Ovary (tissue), 9 donors: ENCODE data around the gene ZNF282. TPM values are rescaled to one million over a fixed set of nuclear protein-coding genes. Genes with fewer than 3 reads are reported as not detected.
A peak's percentile ranks its signal among the peaks of the same experiment; 100 is the strongest.
"Not testable (repeated sequence)": the region's sequence is repeated elsewhere in the genome, so short reads cannot be mapped to it uniquely, and the experiment has no call there.

Experiments
- DNase-seq, 5 donors: peaks; one replicate each; pipeline ENCODE4 v3.0.0-alpha.2; 2019 to 2020
- H3K27ac ChIP-seq, 2 donors: fragments of 200-600 bp; one replicate each; pipeline versions ENCODE4 v1.5.1 to v1.8.0; 2019 to 2022
- H3K27me3 ChIP-seq: fragments of 200-600 bp; one replicate; pipeline ENCODE4 v1.8.0; 2022
- H3K36me3 ChIP-seq: fragments of 200-600 bp; sonication (generic); one replicate; pipeline ENCODE4 v1.5.1; 2019
- H3K4me1 ChIP-seq: one replicate; pipeline ENCODE4 v1.8.1; 2013; ENCODE audit warnings: mild to moderate bottlenecking, moderate library complexity; ENCODE audit not compliant: insufficient read depth
- H3K4me3 ChIP-seq: fragments of 200-600 bp; sonication (generic); one replicate; pipeline ENCODE4 v1.5.1; 2017
- H3K9me3 ChIP-seq, 2 donors: fragments of 200-600 bp in 1 of 2; sonication (generic) in 1 of 2; one replicate each; pipeline versions ENCODE4 v1.5.1 to v1.8.1; 2013 to 2019; ENCODE audit warnings: mild to moderate bottlenecking in 1 of 2, moderate library complexity in 1 of 2
- CTCF ChIP-seq, 3 donors: fragments of 450-650 bp in 2 of 3; fragments of 200-600 bp in 1 of 3; IDR thresholded peaks; one replicate each; pipeline versions ENCODE4 v1.5.1 to v1.8.0; 2016 to 2022; ENCODE audit warnings: antibody characterized with exemption in 3 of 3, mild to moderate bottlenecking in 1 of 3
- EP300 ChIP-seq: sonication (generic); formaldehyde crosslinking; IDR thresholded peaks from one replicate; pipeline ENCODE4 v1.6.1; 2017; ENCODE audit warnings: antibody characterized with exemption
- POLR2A ChIP-seq: fragments of 450-650 bp; IDR thresholded peaks from one replicate; pipeline ENCODE4 v1.6.1; 2017; ENCODE audit warnings: antibody characterized with exemption, mild to moderate bottlenecking, moderate library complexity
- WGBS, 3 donors: extraction: QIAGEN DNeasy Blood & Tissue Kit in 1 of 3; methylation state at CpG; one replicate each; pipeline versions ENCODE4 v1.1.5 to v1.1.7; 2013 to 2017; 5-methylcytosine and 5-hydroxymethylcytosine counted together
- intact Hi-C, 4 donors: fragments of 100-400 bp; cut with DNase I; formaldehyde crosslinking; loops; one replicate each; pipeline versions ENCODE4 v1.11.0 to v1.15.1; 2022 to 2023
- polyA plus RNA-seq, 2 donors: library from polyadenylated mRNA; stranded (reverse); fragments of 200-250 nt in 1 of 2; fragments of 350-450 nt in 1 of 2; fragmentation: Illumina TruSeq in 1 of 2; extraction: RNeasy Lipid Tissue Mini Kit (QIAGEN cat#74804) in 1 of 2; gene quantifications; one replicate each; pipeline ENCODE4 v1.2.3, GENCODE V29; 2013 to 2014
- total RNA-seq, 7 donors: library from RNA; depleted of rRNA in 2 of 7; stranded (reverse); fragments of >200 nt in 2 of 7; fragmentation: NEBNext Ultra II Directional in 3 of 7; extraction: Animal tissue kit (Norgen Biotek cat#: 25700) in 3 of 7; gene quantifications; one replicate each; pipeline versions ENCODE4 v1.1.0 to v1.2.4, GENCODE V29; 2016 to 2023
- donor health status: DM: no; HTN: no; CAD: no; lungs with moderate emphysema.
- donor health status: DM: no; HTN: no; CAD: no.
- donor health status: Bipolar disorder and iron deficiency.
- donor health status: DM: yes; HTN: yes; CAD: no.
- donor health status: DM: no; HTN: no; CAD: no.
- donor health status: DM: yes; HTN: yes; CAD: no.

The ZNF282 gene
- total and polyA plus RNA-seq, 9 donors, result 8.0 to 30.2 (median 22.2) TPM

- no peaks in the 10 kb centered on the region for H3K4me1 ChIP-seq
- intact Hi-C loops, result no loop called here
- H3K27ac ChIP-seq, result no peak overlapping the region
- no peak for TF ChIP-seq EP300
- no peak for TF ChIP-seq POLR2A
- TF ChIP-seq CTCF (IDR thresholded peaks at IDR 0.05), result no peak
- 97 to 98% (median 97%) methylated on average over 26 to 37 of the region's 37 CpGs for WGBS, 3 donors
- H3K4me3 ChIP-seq, result no peak overlapping the region
- H3K36me3 ChIP-seq, result no peaks in the 10 kb centered on the region
- no peaks in the 10 kb centered on the region for H3K9me3 ChIP-seq
- H3K27me3 ChIP-seq, result no peaks in the 10 kb centered on the region
- no peak for DNase-seq
Measured at GRCh38 chr7:149224352-149224751, 29.0 kb downstream of the ZNF282 start.

- no peak overlapping the region for H3K4me3 ChIP-seq
- no peaks in the 10 kb centered on the region for H3K4me1 ChIP-seq
- WGBS, 3 donors, result 94 to 97% (median 95%) methylated on average over 19 of the region's 19 CpGs
- no peaks in the 10 kb centered on the region for H3K27me3 ChIP-seq
- TF ChIP-seq POLR2A (no peak), EP300 (no peak), CTCF (IDR thresholded peaks at IDR 0.05) (no peak)
- H3K36me3 ChIP-seq, result no peaks in the 10 kb centered on the region
- no peak overlapping the region for H3K27ac ChIP-seq
- no peaks in the 10 kb centered on the region for H3K9me3 ChIP-seq
- intact Hi-C loops, result no loop called here
- no peak for DNase-seq
Measured at GRCh38 chr7:149225106-149225505, 29.8 kb downstream of the ZNF282 start.

GRCh38 chr7:149225656-149226055, 30.3 kb downstream of the ZNF282 start:
- Histone ChIP-seq H3K27me3 (no peaks in the 10 kb centered on the region), H3K36me3 (no peaks in the 10 kb centered on the region), H3K4me3 (no peak overlapping the region), H3K4me1 (no peaks in the 10 kb centered on the region), H3K27ac (no peak overlapping the region), H3K9me3 (no peaks in the 10 kb centered on the region)
- intact Hi-C loops, result no loop called here
- DNase-seq, result no peak
- 94 to 95% (median 94%) methylated on average over 22 of the region's 22 CpGs for WGBS, 3 donors
- TF ChIP-seq CTCF (IDR thresholded peaks at IDR 0.05) (no peak), POLR2A (no peak), EP300 (no peak)

GRCh38 chr7:149226366-149226765, 31.0 kb downstream of the ZNF282 start:
- H3K4me1 ChIP-seq, H3K27ac ChIP-seq, H3K4me3 ChIP-seq, H3K27me3 ChIP-seq, H3K36me3 ChIP-seq, H3K9me3 ChIP-seq, intact Hi-C loops, DNase-seq: not testable (repeated sequence)
- 89 to 92% (median 92%) methylated on average over 17 of the region's 17 CpGs for WGBS, 3 donors

- no peaks in the 10 kb centered on the region for H3K4me1 ChIP-seq
- no peak overlapping the region for H3K4me3 ChIP-seq
- H3K27ac ChIP-seq, result no peak overlapping the region
- DNase-seq, result peak in 1 of 5 donors; percentile 32
- H3K36me3 ChIP-seq, result no peaks in the 10 kb centered on the region
- H3K27me3 ChIP-seq, result no peaks in the 10 kb centered on the region
- no peak for TF ChIP-seq POLR2A
- TF ChIP-seq CTCF (IDR thresholded peaks at IDR 0.05), result no peak
- no peak for TF ChIP-seq EP300
- WGBS, 3 donors, result 69 to 82% (median 74%) methylated on average over 6 of the region's 6 CpGs
- intact Hi-C loops, result no loop called here
- no peaks in the 10 kb centered on the region for H3K9me3 ChIP-seq
Measured at GRCh38 chr7:149226840-149227494, 31.6 kb downstream of the ZNF282 start.
